HepG2 (cell line): ENCODE measurements around the gene EIF1AD. TPM values are rescaled to one million over a fixed set of nuclear protein-coding genes. Genes with fewer than 3 reads are reported as not detected.
A peak's percentile ranks its signal among the peaks of the same experiment; 100 is the strongest.

ENCODE experiments used
- CENPBD1 ChIP-seq: sonication (generic); formaldehyde crosslinking; IDR thresholded peaks from 2 replicates; pipeline ENCODE4 v1.8.0; 2022; ENCODE audit warnings: missing genetic modification reagents, low read depth, mild to moderate bottlenecking, borderline replicate concordance
- MIXL1 ChIP-seq: IDR thresholded peaks from 2 replicates; pipeline ENCODE4 v1.6.1; 2016
- MXD1 ChIP-seq: sonication (generic); formaldehyde crosslinking; IDR thresholded peaks from 2 replicates; pipeline ENCODE4 v1.4.0; 2020; ENCODE audit warnings: mild to moderate bottlenecking, missing genetic modification reagents
- NFE2L1 ChIP-seq: sonication (generic); formaldehyde crosslinking; IDR thresholded peaks from 2 replicates; pipeline ENCODE4 v1.4.0; 2020; ENCODE audit warnings: missing genetic modification reagents, mild to moderate bottlenecking, borderline replicate concordance
- PHF21A ChIP-seq: sonication (generic); formaldehyde crosslinking; IDR thresholded peaks from 2 replicates; pipeline ENCODE4 v1.5.0; 2020; ENCODE audit warnings: mild to moderate bottlenecking, missing genetic modification reagents
- RAD21 ChIP-seq: fragments of 450-650 bp; formaldehyde crosslinking; IDR thresholded peaks from 2 replicates; pipeline ENCODE4 v1.5.0; 2020; ENCODE audit warnings: mild to moderate bottlenecking
- SNAI1 ChIP-seq: sonication (generic); formaldehyde crosslinking; IDR thresholded peaks from 2 replicates; pipeline ENCODE4 v1.5.0; 2020; ENCODE audit warnings: mild to moderate bottlenecking, missing genetic modification reagents, borderline replicate concordance
- ZFP37 ChIP-seq: sonication (generic); formaldehyde crosslinking; IDR thresholded peaks from 2 replicates; pipeline ENCODE4 v1.4.0; 2020; ENCODE audit warnings: missing genetic modification reagents, borderline replicate concordance
- ZNF431 ChIP-seq: sonication (generic); formaldehyde crosslinking; IDR thresholded peaks from 2 replicates; pipeline ENCODE4 v1.9.0; 2022; ENCODE audit warnings: missing genetic modification reagents, low read depth, mild to moderate bottlenecking, borderline replicate concordance
- ZNF567 ChIP-seq: sonication (generic); formaldehyde crosslinking; IDR thresholded peaks from 2 replicates; pipeline ENCODE4 v1.8.1; 2023; ENCODE audit warnings: mild to moderate bottlenecking, missing genetic modification reagents, borderline replicate concordance
- polyA plus RNA-seq, 8 experiments: library from polyadenylated mRNA; depleted of rRNA in 3 of 8; stranded (reverse) in 7 of 8; unstranded in 1 of 8; fragments of >200 nt; fragmentation: Illumina TruSeq in 4 of 8; extraction: Trizol in 4 of 8; gene quantifications; 2 replicates each; pipeline versions ENCODE4 v1.2.1 to v1.2.3, GENCODE V29; 2011 to 2016; ENCODE audit warnings: low read depth in 4 of 8, missing spikeins in 1 of 8, mixed read lengths in 1 of 8; ENCODE audit not compliant: insufficient read depth in 1 of 8
- total RNA-seq, 5 experiments: library from RNA; depleted of rRNA; stranded (reverse); fragments of >200 nt; fragmentation: Illumina TruSeq; extraction: Trizol; gene quantifications; 2 replicates each; pipeline ENCODE4 v1.2.3, GENCODE V29; 2016; ENCODE audit warnings: low read depth in 1 of 5
- TF ChIP-seq, protein P1 (sequence below): sonication (generic); formaldehyde crosslinking; IDR thresholded peaks from 2 replicates; pipeline ENCODE4 v1.4.0; 2020; ENCODE audit warnings: mild to moderate bottlenecking, missing genetic modification reagents

Gene EIF1AD
- total and polyA plus RNA-seq, 2 of the 13 experiments (the other 11 are each of a cell fraction or from before 2014, with no cell fraction given), result 18.2 to 30.8 TPM

- TF ChIP-seq MXD1 (CRISPR knock-in tag) (peak; percentile 54; the same call in 1 of the 2 replicates), NFE2L1 (CRISPR knock-in tag) (no peak), ZNF567 (CRISPR knock-in tag) (no peak), MIXL1 (CRISPR knock-in tag) (0 out of 2 replicates have a peak, but pooled peaks have one; percentile 49), SNAI1 (CRISPR knock-in tag) (no peak), CENPBD1 (CRISPR knock-in tag) (no peak), RAD21 (CRISPR knock-in tag) (0 out of 2 replicates have a peak, but pooled peaks have one; percentile 38), PHF21A (CRISPR knock-in tag) (peak; percentile 75; the same call in 1 of the 2 replicates), ZNF431 (CRISPR knock-in tag) (no peak), ZFP37 (no peak)
- TF ChIP-seq, protein P1, sequence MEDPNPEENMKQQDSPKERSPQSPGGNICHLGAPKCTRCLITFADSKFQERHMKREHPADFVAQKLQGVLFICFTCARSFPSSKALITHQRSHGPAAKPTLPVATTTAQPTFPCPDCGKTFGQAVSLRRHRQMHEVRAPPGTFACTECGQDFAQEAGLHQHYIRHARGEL, result no peak; the same call in 1 of the 2 replicates
Measured at GRCh38 chr11:65961267-65962140, 40.5 kb downstream of the EIF1AD start, which contains the start of gene SART1 (continued).
